Inflammatory macrophage treated with lipopolysaccharide for 1 hour (primary cell): ENCODE results near the gene PIGR.

Experiments
- DNase-seq, 2 donors: peaks; one replicate each; pipeline ENCODE4 v3.0.0-alpha.2; 2020 to 2022

PIGR gene

DNA sequence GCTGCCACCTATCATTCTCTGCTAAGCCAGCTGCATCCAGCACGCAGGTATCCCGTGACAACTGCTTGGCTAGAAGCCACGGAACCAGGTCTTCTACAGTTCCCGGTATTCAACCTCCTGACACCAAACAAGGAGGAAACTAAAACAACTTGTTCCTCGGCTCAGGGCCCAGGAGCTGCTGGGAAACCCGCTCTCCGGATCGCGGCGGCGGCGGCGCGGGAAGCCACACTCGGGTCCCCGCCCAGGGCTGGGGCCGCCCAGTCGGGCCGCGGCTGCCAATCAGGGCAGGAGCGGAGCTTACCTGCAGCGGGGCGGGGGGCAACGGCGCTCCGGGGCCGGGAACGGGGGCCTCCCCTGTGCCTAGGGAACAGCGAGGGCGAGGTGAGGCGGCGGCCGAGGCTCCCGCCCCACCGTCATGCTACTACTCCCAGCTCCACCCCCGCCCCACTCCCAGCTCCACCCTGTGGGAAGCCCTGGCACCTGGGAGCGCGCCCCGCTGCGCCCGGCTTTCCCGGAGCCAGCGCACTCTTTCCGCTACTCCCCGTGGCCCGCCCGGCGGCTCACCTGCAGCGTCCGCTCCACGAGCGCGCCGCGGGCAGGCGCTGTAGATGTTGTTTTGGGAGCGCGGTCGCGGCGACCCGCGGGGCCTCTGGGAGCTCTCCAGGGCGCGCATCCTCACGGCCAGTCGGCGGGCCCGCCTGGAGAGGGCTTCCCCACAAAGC is 36.9 kb downstream of the PIGR start:
- no peak for DNase-seq

DNA sequence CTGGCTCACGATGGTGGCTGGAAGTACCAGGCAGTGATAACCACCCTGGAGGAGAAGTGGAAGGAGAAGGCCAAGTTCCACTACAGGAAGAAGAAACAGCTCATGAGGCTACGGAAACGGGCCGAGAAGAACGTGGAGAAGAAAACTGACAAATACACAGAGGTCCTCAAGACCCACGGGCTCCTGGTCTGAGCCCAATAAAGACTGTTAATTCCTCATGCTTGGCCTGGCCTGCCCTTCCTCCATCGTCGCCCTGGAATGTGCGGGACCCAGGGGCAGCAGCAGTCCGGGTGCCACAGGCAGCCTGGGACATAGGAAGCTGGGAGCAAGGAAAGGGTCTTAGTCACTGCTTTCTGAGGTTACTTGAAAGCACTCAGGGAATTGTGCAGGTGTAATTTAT is 38.2 kb downstream of the PIGR start:
- no peak for DNase-seq

DNA sequence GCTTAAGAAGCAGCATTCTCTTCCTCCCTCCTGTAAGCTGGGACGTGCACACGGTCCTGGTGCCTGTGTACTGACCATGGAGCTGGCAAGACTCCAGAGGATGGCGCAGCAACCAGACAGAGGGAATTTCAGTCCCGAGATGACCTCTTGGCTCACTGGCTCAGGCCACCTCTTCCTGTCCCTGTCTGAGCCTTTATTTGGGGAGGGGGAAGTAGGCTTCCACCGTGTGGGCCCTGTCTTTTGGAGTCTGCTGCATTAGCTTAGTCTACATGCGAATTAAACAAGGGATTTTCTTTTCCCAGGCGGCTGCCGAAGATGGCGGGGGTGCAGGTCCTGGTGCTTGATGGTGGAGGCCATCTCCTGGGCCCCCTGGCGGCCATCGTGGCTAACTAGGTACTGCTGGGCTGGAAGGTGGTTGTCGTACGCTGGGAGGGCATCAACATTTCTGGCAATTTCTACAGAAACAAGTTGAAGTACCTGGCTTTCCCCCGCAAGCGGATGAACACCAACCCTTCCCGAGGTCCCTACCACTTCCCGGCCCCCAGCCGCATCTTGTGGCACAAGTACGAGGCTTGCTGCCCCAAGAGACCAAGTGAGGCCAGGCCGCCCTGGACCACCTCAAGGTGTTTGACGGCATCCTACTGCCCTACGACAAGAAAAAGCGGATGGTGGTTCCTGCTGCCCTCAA is 38.8 kb downstream of the PIGR start:
- DNase-seq, result no peak

DNA sequence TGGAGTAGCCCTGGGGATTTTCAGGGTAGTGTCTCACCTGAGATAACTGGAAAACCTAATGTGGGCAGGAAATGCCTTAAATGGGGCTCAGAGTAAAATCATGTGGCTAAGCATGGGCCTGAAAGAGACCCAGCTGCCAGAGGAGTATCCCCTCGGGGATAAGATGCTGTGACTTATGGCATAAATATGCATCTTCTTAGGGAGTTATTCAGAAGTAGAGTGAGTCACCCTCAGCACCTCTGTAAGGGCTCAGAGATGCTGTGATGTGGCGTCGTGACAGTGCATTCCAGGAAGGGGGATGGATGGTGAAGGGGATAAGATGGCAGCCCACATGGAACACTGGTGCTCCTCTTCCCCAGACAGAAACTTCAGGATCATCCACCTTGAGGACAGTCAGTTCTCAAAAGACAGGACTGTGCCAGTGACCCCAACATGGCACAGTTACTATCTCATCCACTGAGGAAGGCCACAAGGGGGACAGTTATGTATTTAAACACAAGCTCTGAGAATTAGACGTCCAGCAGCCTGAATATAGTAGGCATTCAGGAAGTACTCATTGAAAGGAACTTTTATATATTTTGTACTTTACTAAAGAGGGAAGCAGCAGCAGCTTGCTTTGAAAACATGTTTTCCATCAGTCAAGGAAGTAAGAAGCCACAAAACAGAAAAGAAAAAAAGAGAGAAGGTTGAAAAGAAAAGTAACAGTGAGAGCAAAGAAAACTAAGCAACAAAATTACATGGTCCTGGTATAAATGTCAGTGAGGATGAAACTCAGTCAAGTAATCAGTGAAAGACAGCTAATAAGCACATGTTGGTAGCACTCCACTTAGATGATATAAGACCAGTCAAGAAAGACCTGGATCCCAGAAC is 40.7 kb downstream of the PIGR start:
- no peak for DNase-seq

DNA sequence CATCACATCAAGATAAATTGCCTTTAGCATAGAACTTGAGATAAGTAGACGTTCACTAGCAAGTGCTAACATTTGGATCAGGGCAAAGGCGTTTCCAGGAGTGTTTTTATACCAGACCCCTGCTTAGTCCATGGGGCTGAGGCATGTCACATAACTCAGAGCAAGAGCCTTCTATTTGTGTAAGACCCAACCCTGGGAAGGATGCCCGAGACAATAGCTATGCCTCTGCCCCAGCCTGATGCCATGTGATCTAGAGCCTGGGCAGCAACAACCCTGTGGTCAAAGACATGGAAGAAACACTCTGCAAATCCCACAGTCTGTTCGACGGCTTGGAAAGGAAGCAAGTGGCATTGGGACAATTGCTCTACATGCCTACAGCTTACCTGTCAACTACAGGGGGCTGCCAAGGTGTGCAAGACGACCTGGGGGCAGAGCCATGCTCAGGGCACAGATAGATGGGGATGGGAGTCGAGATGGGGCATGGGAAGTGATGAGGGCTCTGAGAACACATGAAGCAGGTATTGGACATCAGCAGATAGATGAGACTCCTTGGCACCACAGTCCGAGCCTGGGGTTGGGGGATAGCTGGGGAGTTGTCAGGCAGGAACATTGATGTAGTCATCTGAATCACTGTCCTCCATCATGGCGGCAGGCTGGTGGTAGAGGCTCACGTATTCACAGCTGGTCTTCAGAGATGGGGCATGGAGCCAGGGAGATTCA is 41.7 kb downstream of the PIGR start:
- no peak for DNase-seq

DNA sequence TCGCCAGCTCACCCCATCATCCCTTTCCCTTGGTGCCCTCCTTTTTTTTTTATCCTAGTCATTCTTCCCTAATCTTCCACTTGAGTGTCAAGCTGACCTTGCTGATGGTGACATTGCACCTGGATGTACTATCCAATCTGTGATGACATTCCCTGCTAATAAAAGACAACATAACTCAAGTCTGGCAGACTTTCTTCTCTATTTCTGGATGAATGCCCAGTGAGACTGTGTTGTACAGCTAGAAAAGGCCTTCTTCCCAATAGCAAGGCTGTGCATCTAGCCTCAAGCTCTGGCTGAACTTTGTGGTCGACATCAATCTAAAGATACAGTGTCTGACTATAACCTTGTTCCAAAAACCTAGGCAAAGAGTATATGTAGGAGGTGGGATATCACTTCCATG is 42.6 kb downstream of the PIGR start:
- no peak for DNase-seq

DNA sequence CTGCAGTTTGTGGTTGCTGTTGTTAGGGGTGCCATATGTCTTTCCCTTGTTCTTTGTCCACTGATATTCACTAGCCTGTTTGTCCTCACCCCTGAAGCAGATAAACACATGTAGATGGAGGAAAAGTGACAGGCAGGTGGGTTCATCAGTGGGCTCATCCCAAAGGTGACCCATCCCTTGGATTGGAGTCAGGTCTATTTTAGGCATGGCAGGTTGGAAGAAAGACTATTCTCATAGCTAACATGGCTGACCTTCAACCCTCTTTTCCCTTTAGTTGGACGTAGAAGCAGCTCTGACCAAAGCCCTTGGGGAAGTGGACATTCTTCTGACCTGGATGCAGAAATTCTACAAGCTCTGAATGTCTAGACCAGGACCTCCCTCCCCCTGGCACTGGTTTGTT is 43.6 kb downstream of the PIGR start:
- no peak for DNase-seq

DNA sequence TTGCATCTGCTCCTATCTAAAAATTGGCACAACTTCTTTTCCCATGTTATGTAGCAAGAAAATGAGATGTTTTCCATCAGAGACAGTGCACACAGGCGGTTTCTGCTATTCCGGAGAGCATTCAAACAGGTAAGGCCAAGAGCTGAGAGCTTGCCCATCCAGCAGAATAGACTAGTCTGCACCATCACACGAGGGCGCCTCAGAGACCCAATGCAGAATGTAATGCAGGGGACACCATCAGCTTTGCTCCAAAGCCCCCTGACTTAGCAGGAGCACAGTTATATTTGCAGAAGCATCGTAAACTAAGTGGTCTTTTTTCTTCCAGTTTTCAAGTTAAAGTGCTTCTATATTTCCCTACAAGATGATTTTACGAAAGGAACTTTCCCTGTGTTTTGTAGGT is 44.3 kb downstream of the PIGR start:
- no peak for DNase-seq

DNA sequence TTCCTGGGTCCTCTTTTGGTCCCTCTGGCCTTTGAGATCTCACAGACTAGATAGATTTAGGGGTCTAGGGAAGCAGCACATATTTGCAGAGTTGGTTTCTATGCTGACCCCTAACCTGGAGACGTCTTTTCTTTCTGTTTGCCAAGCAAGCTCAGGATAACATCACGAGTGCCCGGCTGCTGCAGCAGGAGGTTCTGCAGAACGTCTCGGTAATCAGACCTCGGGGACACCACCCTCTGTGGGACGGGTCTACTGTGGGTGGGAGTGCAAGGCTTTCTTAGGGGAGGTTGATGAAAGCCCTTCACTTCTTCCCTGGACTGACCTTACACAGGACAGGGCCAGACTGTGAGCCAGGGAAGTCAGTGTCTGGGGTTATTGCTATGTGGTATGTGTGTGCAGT is 46.1 kb downstream of the PIGR start:
- DNase-seq, result no peak

DNA sequence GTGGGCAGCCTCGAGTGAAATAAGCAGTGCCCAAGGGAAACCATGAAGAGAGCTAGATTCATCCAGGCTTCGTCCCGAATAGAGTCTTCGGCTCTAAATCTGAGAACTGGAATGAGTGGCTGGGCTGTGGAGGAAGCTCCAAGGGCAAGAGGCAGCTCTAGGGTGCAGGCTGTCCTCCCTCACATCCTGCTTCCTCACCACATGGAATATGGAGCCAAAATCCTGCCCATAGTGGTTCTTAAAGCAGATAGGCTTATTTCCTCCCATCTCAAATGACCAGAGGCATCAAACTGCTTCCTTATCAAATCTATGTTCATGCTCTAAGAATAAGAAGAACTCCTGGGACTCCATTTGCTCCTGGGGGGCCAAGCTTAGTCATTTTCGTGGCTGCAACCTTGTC is 46.5 kb downstream of the PIGR start:
- DNase-seq, result no peak

DNA sequence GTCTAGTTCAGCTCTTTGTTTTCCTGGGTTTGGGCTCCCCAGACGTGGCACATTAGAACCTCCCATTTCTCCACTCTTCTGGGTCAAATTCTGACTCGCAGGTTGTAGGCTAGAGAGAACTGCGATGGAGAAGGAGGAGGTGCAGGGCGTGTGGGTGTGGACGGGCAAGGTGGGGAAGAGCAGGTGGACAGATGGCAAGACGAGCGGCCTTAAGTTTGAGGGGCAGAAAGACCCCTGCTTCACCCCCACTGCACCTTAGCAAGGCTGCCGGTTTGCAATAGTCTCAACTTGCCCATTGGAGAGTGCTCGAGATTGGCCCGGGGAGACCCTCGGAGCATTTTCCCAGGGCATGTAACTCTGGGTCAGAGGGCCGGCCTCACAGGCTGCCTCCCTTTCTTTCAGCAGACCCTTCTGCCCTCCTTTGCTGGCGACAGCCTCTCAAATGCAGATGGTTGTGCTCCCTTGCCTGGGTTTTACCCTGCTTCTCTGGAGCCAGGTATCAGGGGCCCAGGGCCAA is 47.3 kb downstream of the PIGR start:
- no peak for DNase-seq

DNA sequence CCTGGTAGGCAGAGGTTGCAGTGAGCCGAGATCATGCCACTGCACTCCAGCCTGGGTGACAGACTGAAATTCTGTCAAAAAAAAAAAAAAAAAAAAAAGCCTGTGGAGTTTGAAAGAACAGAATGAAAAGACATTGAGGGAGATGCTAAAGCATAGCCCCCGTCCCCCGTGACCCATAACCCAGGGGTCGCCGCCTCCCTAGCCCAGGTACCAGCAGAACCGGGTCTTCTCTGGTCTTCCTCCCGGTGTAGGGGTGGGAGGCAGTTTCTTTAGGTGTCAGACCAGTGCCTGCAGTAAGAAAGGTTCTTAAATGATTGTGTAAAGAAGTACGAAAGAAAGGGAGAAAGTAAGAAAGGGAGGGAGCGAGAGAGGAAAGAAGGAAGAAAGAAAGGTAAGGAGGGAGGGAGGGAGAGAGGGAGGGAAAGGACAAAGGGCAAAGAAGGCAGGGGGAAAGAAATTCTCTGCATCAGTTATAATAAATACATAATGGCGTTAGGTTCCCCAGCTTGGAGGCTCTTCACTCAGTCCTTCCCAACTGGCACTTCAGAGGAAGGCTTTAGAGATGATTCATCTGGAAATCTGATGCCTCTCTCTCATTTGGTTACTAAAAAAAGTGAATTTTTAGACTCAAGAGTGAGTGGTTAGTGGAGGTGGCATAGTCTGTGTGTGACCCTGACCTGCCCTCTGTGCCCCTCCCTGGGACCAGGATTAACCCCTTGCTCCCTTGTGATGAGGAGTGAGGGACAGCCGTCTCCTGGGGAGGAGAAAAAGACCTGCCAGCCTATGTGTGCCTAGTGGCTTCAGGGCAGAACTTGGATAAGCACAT is 48.0 kb downstream of the PIGR start:
- DNase-seq, result no peak

DNA sequence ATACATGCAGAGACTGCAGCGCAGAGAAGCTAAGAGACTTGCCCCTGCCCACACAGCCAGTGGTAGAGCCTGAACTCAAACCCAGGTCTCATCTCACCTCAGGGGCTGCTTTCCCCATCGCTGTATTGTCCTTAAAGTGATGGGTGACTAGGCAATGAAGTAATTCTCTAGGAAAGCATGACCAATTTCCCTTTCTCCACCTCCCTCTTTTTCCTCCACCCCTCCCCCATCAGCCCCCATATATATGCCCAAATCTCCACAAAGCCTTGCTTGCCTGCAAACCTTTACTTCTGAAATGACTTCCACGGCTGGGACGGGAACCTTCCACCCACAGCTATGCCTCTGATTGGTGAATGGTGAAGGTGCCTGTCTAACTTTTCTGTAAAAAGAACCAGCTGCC is 49.1 kb downstream of the PIGR start, which contains the start of gene IL24:
TSS of gene IL24 (plus strand) at position 269 of the 400 bp plus-strand sequence. CDS start 390 bp downstream, outside the sequence.
- DNase-seq, result no peak

DNA sequence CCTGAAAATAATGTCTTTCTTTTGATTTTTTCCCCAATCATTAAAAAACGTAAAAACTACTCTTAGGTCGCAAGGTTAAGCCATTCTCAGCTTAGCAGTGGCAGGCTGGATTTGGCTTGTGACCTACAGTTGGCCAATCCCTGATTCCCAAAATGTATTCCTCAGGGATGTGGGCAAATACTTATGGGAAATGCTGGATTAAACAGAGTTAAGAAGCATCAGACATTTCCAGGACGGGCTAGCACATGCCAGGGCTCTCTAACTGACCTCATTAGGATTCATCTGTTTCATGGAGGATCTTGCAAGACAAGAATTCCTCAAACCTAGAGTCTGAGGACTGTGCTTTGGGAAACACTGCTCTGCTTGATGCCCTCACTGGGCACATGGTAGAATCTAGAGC is 50.0 kb downstream of the PIGR start:
- no peak for DNase-seq

DNA sequence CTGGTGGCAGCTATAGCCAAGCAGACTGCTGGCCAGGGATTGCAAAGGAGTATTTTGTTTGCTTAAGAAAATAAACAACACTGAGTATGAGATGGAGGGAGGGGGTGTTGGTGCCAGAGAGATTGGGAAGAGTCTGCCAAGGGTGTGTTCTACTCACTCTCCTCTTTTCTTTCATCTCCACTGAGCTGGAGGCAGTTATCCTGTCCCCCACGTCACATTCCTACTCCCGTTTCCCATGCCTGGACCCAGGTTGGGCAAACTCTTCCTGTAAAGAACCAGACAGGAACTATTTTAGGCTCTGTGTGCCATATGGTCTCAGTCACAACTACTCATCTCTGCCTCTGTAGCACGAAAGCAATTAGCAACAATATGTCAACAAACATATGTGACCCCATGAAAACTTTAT is 50.4 kb downstream of the PIGR start:
- no peak for DNase-seq

DNA sequence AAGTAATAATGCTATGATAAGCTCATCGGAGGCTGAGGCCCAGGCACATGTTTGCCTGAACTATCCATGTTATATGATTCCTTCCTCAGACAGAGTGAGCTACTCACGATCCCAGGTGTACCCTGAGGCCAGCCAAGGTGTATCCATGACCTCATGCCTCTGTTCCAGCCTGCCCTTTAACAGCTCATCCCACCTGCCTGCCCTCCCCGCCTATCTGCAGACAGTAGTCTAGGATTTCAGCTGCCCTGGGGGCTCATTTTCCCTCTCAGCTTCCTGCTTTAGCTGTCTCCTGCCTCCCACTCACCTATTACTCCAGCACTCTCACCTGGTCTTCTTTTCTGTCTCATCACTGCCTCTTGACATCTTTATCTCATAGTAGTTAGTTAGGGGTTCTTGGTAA is 50.9 kb downstream of the PIGR start:
- no peak for DNase-seq

DNA sequence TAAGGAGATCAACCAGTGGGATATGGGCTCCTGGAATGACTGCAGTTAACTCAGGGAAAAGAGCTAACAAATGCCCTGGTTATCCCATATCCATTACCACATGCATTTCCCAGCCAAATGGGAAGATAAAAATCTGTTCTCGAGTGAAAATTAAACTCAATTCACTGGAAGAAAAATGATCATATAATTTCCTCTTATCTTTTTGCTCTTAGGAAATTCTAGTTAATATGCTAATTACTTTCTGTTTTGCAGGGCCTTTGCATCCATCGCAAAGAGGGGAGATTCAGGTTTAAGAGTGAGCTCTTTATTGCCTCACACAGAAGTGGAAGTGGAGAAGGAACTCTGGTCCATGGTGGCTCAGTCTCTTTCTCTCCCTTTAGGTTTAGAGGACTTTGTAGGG is 52.9 kb downstream of the PIGR start:
- no peak for DNase-seq

DNA sequence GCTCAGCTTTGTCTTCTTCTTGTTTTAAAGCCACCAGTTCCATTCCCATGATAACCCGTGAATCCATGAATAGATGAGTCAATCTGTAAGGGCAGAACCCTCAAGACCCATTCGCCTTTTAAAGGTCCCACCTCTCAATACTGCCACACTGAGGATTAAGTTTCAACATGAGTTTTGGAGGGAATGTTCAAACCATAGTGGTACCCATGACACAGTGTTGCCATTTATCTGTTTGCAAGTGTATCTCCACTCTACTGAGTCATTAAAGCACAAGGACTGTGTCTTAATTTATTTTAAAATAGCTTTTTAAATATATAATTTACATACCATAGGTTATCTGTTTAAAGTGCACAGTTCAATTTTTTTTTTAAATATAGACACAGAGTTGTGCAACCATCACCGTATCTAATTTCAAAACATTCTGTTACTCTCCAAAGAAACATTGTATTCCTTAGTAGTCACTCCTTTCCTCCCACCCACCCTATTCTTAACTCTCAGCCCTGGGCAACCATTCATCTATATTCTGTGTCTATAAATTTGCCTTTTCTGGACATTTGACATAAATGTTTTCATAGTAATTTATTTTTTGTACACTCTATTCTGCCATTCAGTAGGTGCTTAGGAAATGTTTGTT is 53.8 kb downstream of the PIGR start:
- DNase-seq, result no peak

DNA sequence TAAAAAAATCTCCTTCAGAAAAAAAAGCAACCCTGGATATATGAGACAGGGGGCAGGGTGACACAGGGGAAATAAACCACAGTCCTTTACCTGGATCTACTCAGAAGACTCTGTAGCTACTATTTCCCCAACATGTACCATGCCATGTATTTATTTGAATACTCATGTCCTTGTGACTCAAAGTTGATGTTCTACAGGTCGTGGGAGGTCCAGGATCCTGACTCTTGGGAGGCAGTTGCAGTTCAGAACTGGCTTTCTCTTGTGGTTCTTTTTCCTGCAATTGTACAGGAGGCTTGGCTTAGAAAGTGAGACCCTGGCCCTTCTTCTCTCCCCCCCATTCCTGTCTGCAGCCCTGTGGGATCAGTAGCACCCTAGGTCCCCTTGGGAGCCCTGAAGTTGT is 54.9 kb downstream of the PIGR start:
- no peak for DNase-seq

DNA sequence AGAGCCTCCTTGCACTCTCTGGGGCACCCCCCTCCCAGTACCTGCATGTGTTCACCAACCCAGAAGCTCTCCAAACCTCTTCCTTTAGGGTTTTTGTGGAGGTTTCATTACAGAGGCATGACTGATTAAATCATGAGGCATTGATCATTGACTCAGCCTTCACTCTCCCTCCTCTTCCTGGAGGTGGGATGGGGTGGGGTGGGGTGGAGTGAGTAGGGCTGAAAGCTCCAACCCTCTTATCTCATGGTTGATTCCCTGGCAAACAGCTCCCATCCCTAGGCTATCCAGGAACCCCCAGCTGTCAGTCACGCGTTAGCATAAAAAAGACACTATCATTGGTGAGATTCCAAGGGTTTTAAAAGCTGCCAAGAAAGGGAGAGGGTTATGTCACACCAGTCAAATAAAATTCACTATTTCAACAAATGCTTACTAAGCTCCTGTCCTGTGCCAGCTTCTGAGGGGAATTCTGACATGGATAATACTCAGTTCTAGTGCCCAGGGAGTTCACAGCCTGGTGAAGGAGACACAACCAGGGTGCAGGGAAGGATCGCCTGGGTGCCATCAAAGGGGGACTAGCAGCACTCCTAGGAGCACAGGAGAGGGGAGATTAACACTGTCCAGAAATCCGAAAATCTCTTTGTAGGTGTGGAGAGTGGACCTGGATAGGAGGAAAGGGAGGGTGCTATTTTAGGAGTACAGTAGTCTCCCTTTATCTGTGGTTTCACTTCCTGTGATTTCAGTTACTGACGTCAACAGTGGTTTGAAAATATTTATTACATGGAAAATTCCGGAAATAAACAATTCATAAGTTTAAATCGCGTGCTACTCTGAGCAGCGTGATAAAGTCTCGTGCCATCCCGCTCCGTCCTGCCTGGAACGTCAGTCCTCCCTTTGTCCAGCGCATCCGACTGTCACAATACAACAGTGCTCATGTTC is 55.9 kb downstream of the PIGR start:
- peak; percentile 58 to 66 for DNase-seq
